GM12801 (cell line): ENCODE measurements around the gene NTRK2.

ENCODE experiments used
- CTCF ChIP-seq: IDR thresholded peaks from one replicate; pipeline ENCODE4 v1.5.1; 2011; ENCODE audit warnings: control low read depth; ENCODE audit not compliant: insufficient read length; ENCODE audit errors: extremely low read depth

NTRK2 gene

GRCh38 chr9:84891924-84892323, 222.4 kb downstream of the NTRK2 start:
- no peak for TF ChIP-seq CTCF

GRCh38 chr9:84893419-84894128, 224.0 kb downstream of the NTRK2 start:
- no peak for TF ChIP-seq CTCF

GRCh38 chr9:84894859-84895258, 225.3 kb downstream of the NTRK2 start:
- no peak for TF ChIP-seq CTCF

- no peak for TF ChIP-seq CTCF
These were observed 228.0 kb downstream of the NTRK2 start for GRCh38 chr9:84897362-84898094.

GRCh38 chr9:84898188-84898587, 228.7 kb downstream of the NTRK2 start:
- no peak for TF ChIP-seq CTCF

- no peak for TF ChIP-seq CTCF
These were observed 229.8 kb downstream of the NTRK2 start for GRCh38 chr9:84899326-84899725.

GRCh38 chr9:84900421-84900820, 230.9 kb downstream of the NTRK2 start:
- TF ChIP-seq CTCF = no peak
